NCI-H2227 (cell line): ENCODE data around the gene UFD1.

Experiments
- DNase-seq: peaks from one replicate; lab custom pipeline; 2025; ENCODE audit not compliant: unreplicated experiment; lab: John Stamatoyannopoulos, UW

Gene UFD1

DNA sequence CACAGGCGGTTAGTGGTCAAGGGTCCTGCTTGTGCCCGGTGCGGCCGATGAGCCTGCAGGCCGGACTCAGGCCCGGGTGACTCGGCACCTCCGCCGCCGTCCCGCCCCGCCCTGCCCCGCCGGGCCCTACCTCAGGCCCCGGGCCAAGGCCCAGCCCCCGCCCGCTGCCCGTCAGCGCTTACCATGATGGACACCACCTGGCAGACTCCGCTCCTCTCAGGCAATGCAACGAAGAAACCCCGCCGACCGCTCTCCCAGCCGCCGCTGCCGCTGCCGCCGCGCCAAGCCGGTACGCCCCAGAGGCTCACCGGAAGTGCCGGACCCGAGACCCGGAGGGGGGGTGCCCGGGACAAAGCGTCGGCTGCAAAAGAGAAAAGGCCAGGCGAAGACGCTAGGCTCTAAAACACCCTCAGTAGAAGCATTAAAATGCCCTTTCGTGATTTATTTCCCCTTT is at the start of gene UFD1:
Gene UFD1 (minus strand): TSS at position 293 of the 454 bp plus-strand sequence. CDS start 108 bp downstream, at position 185.
- DNase-seq, result peak; percentile 89

DNA sequence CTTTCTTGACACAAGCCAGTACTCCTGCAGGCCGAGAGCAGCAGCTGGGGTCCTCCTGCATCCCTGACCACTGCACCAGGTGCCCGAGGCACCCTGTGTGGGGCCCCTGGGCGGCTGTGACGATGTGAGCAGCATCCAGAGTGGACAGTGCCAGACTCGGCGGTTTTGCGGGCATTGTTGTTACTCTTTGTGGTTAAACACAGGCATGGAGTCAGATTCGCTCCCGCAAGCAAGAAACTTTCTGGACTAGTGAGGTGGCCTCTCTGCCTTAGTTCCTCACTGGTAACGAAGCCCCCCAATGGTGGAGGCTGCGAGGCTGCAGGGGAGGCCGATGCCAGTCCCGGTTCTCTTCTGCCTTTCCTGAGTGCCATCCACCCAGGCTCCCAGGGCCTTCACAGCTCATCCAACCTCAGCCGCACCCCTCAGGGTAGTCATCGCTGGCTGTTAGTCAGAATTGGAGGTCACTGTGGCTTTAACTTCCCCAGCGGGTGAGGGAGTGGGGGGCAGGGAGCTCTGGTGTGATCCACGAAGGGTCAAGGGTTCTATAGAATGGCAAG is 48.9 kb upstream of the UFD1 start:
- DNase-seq, result no peak

- no peak for DNase-seq
Measured at GRCh38 chr22:19527321-19527721, 48.3 kb upstream of the UFD1 start.

GRCh38 chr22:19526702-19527111 is 47.7 kb upstream of the UFD1 start:
- no peak for DNase-seq

DNA sequence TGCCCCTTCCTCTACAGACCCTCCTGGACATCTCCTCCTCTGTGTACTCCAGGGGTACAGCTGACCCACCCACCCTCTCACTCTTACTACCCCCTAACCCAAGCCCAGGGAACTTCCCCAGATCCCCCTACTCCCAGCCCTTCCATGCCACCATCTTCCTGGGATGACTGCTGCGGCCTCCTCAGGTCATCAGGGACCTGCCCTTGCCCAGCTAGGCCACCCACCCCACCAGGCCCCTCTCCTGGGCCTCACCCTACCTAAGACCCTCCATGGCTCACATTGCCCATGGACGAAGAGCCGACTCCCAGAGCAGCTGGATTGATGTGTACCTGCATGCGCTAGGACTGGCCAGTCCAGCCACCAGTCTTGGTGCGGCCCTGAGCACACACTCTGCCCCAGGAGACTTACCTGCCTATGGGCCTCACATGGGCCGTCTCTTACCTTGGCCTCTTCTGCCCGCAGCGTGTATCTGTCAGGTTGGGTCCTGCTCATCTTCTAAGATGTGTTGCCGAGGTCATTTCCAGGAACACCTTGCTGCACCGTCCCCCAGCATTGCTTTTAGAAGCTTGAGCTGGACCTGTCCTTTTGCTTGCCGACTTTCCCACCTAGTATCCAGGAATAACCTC is 47.2 kb upstream of the UFD1 start:
- no peak for DNase-seq

DNA sequence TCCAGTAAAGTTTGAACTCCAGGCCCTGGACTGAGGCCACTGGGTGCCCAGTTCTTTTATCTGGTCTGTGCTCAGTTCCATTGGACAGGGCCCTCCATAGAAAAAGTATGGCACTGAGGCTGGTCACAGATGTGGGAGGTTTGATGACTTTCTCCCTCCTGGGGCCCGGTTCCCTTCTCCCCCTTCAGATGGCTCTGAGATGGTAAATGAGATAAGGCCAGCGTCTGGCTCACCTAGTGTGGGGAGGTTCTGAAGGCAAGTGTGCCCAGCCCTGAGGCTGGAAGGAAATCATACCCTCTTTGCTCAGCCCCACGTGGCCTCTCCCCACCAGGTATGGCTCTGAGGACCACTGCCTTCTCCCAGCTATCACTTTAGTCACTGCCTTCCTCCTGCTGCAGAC is 46.7 kb upstream of the UFD1 start:
- no peak for DNase-seq

DNA sequence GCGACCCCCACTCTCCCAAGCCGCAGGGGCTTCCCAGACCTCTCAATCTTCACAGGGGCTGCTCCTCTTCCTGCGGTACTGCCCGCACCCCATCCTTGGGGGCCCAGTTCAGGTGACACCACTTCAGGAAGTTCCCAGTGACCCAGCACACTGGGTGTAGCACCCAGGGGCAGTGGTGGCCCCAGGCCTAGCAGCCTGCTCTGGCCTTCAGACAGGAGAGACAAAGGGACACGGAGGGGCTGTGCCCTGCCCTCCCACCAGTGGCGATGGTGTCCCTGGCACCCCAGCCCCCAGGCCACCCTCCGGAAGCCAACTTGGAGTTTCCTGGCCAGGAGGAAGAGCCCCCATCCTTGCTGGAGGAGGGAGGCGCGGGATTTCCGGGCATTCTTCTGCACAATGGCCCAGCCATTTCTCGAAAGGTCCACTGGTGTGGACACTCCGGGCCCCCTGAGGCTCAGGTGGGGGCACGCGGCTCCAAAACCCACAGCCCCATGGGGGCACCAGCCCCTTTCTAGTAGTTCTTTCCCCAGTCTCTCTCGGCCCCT is 46.2 kb upstream of the UFD1 start:
- no peak for DNase-seq

GRCh38 chr22:19524170-19525115 is 45.5 kb upstream of the UFD1 start, which contains the start of gene CLDN5:
TSS of gene CLDN5 (minus strand) at chr22:19524410. CDS start at chr22:19524255, 155 bp downstream.
- peak; percentile 79 for DNase-seq

GRCh38 chr22:19523240-19524169 is 44.5 kb upstream of the UFD1 start:
- DNase-seq, result peak; percentile 52

- DNase-seq, result peak; percentile 14
Measured at GRCh38 chr22:19522881-19523239, 43.9 kb upstream of the UFD1 start.

- peak; percentile 18 for DNase-seq
Measured at GRCh38 chr22:19522190-19522880, 43.3 kb upstream of the UFD1 start.

DNA sequence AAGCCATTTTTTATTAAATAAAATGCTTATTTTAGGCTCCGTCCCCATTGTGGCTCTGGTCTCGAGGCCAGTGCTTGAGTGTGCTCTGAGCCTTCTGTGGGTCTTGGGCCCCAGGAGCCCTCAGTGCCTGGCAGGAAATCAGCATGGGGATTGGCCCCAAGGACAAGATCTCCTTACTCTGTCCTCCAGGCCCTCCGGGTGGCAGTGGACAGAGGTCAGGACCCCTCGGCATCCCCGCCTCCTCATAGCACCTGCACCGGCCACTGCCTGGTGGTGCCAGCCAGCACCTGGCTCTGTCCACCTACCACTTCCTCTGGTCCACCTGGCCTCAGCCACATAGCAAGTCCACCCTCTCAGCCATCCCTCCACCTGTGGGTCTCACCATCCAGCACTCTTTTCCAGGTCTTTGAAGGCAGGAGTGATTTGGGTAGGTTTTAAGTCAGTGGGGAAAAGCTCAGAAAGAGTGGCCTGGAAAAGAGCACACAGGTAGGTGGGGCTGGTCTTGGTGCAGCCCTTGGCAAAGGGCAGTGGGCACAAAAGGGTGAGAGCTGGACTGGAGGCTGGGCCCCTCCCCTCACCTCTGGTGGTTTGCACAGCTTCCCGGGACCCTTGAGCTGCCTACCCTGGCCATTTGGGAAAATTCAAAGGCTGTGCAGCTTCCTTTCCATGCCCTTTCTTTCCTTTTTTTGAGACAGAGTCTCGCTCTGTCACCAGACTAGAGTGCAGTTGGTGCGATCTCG is 41.7 kb upstream of the UFD1 start:
- no peak for DNase-seq

DNA sequence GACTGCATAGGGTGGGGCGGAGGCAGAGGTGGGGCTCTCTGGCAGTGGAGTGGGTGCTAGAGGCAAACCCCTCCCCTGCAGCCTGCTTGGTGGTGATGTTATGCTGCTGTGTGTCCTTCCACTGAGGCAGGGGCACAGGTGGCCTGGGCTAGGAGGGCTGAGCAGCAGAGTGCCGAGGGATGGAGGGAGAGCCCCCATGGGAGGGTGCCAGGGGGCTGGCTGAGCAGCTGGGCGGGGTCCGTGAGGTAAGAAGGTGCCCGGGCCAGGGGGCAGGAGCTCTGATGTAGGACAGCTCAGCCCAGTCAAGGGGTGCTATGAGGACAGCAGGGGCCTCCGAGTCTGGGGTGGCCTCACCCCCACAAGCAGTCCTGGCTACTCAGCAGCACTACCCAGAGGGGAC is 41.0 kb upstream of the UFD1 start:
- DNase-seq, result no peak

DNA sequence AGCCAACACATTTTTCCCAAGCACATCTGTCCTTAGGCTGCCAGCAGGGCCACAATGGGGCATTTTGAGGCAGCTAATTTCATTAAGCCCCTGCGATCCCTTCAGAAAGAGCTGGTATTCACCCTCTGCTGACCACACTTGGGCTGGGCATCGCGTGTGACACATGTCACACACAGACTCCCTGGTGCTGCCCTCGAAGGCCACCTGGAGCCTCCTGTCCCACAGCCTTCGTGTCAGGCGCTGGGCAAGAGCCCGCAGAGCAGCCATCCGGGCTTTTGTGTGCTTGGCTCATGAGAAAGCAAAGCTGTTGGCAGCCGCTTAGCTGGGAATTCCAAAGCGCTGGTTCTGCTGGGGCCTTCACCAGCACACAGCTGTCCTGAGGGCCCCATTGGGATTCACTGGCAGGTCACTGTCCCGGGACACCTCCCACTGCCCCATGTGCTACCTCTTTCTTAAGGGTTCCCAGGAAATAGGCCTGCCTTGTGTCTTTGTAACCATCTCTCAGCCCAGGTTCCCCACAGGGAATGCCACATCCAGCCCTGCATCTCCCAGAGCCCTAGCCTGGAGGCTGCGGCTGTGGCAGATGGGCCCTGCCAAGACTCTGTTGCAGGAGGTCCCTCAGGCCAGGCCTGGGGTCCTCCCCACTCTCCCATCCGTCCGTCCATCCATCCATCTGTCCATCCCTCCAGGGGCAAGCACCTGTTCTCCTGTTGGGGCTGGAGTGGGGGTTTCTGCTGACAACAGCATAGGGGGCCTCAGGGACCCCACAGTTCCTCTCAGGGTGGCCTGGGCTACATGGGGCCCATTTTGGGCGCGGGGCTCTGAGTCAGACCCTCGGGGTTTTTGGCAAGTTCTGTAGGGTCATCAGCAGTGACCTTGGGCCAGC is 40.3 kb upstream of the UFD1 start:
- no peak for DNase-seq

DNA sequence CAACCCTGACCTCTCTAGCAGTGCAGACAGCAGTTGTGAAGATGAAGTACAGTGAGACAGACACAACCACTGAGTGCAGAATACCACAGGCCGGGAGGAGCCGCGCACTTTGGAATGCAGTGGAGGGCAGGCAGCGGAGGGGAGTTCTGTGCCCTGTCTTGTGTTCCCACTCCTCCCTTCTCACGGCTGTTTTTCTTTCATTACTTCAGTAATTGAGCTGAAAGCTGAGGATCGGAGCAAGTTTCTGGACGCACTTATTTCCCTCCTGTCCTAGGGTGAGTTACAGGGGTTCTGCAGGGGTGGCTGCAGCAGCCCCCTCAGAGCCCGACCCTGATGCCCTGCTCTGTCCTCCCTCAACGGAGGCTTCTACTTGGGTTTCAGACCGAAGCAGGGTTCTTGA is 39.6 kb upstream of the UFD1 start:
- no peak for DNase-seq

DNA sequence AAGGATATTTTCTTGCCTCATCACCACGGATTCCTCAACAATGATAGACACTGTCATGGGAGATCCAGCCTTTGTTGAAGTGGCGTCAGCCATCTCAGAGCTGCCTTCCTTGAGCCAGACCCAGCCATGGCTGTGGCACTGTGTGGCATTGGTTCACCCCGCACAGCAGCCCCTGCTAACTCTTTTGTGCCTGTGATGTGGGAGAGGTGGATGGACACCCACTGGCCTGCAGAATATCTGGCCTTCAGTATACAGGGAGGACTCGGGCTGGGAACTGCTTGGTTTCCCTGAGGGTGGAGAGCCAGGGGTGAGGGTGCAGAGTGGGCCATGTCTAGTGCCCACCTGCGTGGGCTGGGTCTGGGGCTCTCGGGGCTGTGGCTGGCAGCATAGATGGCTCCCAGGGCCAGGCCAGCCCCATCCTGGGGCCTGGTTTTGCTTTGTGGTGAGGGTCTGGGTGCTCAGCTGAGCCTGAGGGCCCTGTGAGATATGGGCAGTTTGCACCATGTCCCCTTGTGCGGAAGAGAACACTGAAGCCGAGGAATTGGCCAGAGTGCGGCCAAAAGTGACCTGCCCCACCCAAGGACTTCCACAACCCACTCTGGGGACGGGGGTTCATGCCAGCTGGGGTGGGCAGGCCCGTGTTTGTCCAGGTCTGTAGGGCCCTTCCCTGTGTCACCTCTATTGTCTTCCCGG is 39.1 kb upstream of the UFD1 start:
- no peak for DNase-seq

DNA sequence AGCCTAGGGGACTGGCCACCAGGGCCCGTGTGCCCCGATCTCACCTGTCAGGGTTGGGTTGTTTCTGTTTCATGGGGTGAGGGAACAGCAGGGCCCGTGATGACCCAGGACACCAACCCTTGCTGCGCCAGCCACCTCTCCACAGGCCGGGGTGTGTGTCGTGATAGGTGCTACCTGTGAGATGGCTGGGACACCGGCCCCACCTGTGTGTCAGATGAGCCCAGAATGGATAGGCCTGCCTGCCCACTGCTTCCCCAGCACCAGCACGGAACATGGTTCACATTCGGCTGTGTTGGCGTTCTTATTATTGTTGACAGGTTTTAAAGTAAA is 38.1 kb upstream of the UFD1 start:
- no peak for DNase-seq
